H1 (cell line): ENCODE results near the gene ZSCAN12. TPM values are rescaled to one million over a fixed set of nuclear protein-coding genes. Genes with fewer than 3 reads are reported as not detected.

Experiments used
- ASH2L ChIP-seq: fragments of 200-600, 300-600 bp; sonication (generic); IDR thresholded peaks from one replicate; pipeline ENCODE4 v1.7.1; 2017; ENCODE audit warnings: low read length
- CBX5 ChIP-seq: fragments of 300-800, 300-1000 bp; sonication (generic); IDR thresholded peaks from 2 replicates; pipeline ENCODE4 v1.7.1; 2016; ENCODE audit warnings: antibody characterized with exemption, low read length, low read depth
- EZH2 ChIP-seq: fragments of 200-600 bp; sonication (generic); IDR thresholded peaks from 2 replicates; pipeline ENCODE4 v1.7.1; 2012; ENCODE audit warnings: low read depth, mild to moderate bottlenecking, moderate library complexity, low read length, inconsistent platforms; ENCODE audit not compliant: severe bottlenecking
- GTF2F1 ChIP-seq: IDR thresholded peaks from 2 replicates; pipeline ENCODE4 v1.6.1; 2012; ENCODE audit warnings: low read depth, low read length, improper control_type of control experiment, borderline replicate concordance
- HDAC2 ChIP-seq, 2 experiments: fragments of 300-600 bp in 1 of 2; sonication (generic) in 1 of 2; IDR thresholded peaks; 2 replicates each; pipeline ENCODE4 v1.6.1; 2011 to 2012; ENCODE audit warnings: low read depth in 2 of 2, low read length in 2 of 2, mild to moderate bottlenecking in 2 of 2, moderate library complexity in 2 of 2, borderline replicate concordance in 1 of 2, inconsistent platforms in 1 of 2
- HDAC6 ChIP-seq: IDR thresholded peaks from one replicate; pipeline ENCODE4 v1.7.1; 2012; ENCODE audit warnings: low read depth, mild to moderate bottlenecking, inconsistent platforms, low read length, moderate library complexity
- JUND ChIP-seq: IDR thresholded peaks from 2 replicates; pipeline ENCODE4 v1.6.1; 2011; ENCODE audit warnings: mild to moderate bottlenecking, improper control_type of control experiment, low read length
- KDM5A ChIP-seq: fragments of 200-600 bp; IDR thresholded peaks from 2 replicates; pipeline ENCODE4 v1.7.1; 2012; ENCODE audit warnings: mild to moderate bottlenecking, low read length, inconsistent platforms, mixed read lengths
- MAFK ChIP-seq: IDR thresholded peaks from 2 replicates; pipeline ENCODE4 v1.6.1; 2012; ENCODE audit warnings: low read depth, mild to moderate bottlenecking, improper control_type of control experiment, low read length
- PHF8 ChIP-seq: fragments of 200-600 bp; sonication (generic); conservative IDR thresholded peaks from 2 replicates; pipeline ENCODE4 v1.7.1; 2012; ENCODE audit warnings: low read depth, mild to moderate bottlenecking, inconsistent platforms, low read length, moderate library complexity
- POLR2A ChIP-seq, 2 experiments: IDR thresholded peaks; 1 replicate in 1 of 2; 2 replicates in 1 of 2; pipeline ENCODE4 v1.6.1; 2011; ENCODE audit warnings: low read depth in 2 of 2, low read length in 2 of 2, mild to moderate bottlenecking in 2 of 2; ENCODE audit errors: control extremely low read depth in 1 of 2
- POU5F1 ChIP-seq: IDR thresholded peaks from 2 replicates; pipeline ENCODE4 v1.6.1; 2011; ENCODE audit warnings: low read depth, mild to moderate bottlenecking, low read length, moderate library complexity
- RAD21 ChIP-seq, 2 experiments: IDR thresholded peaks in 1 of 2; conservative IDR thresholded peaks in 1 of 2; 2 replicates each; pipeline ENCODE4 v1.6.1; 2011; ENCODE audit warnings: low read depth in 2 of 2, low read length in 2 of 2, improper control_type of control experiment in 1 of 2, inconsistent platforms in 1 of 2, mild to moderate bottlenecking in 1 of 2, moderate library complexity in 1 of 2
- SIN3A ChIP-seq, 2 experiments: IDR thresholded peaks in 1 of 2; conservative IDR thresholded peaks in 1 of 2; 2 replicates each; pipeline ENCODE4 v1.6.1; 2011 to 2012; ENCODE audit warnings: low read length in 2 of 2, improper control_type of control experiment in 1 of 2, low read depth in 1 of 2, mild to moderate bottlenecking in 1 of 2
- SP1 ChIP-seq: IDR thresholded peaks from 2 replicates; pipeline ENCODE4 v1.6.1; 2011; ENCODE audit warnings: low read depth, low read length
- SRF ChIP-seq: IDR thresholded peaks from 2 replicates; pipeline ENCODE4 v1.6.1; 2011; ENCODE audit warnings: mild to moderate bottlenecking, low read depth, low read length, moderate library complexity
- TBP ChIP-seq: IDR thresholded peaks from 2 replicates; pipeline ENCODE4 v1.6.1; 2011; ENCODE audit warnings: low read depth, low read length, improper control_type of control experiment
- polyA plus RNA-seq, 7 experiments: library from polyadenylated mRNA; depleted of rRNA in 3 of 7; stranded (reverse) in 5 of 7; unstranded in 2 of 7; fragments of >200 nt in 5 of 7; fragments of 200-250 nt in 2 of 7; gene quantifications; 1 replicate in 5 of 7; 2 replicates in 1 of 7; 4 replicates in 1 of 7; pipeline versions ENCODE4 v1.2.1 to v1.2.3, GENCODE V29; 2011 to 2013; ENCODE audit warnings: missing spikeins in 2 of 7, mixed read lengths in 2 of 7
- total RNA-seq: library from RNA; stranded (reverse); fragmentation: NEBNext Ultra II Directional; extraction: Animal tissue kit (Norgen Biotek cat#: 25700); gene quantifications from 2 replicates; pipeline ENCODE4 v1.2.1, GENCODE V29; 2021
- TF ChIP-seq, protein P1 (sequence below): IDR thresholded peaks from 2 replicates; pipeline ENCODE4 v1.6.1; 2012; ENCODE audit warnings: inconsistent platforms
- TF ChIP-seq, protein P2 (sequence below): IDR thresholded peaks from 2 replicates; pipeline ENCODE4 v1.6.1; 2011; ENCODE audit warnings: low read length, improper control_type of control experiment
- TF ChIP-seq, protein P3 (sequence below): IDR thresholded peaks from 2 replicates; pipeline ENCODE4 v1.6.1; 2012; ENCODE audit warnings: inconsistent platforms
- TF ChIP-seq, protein P4 (sequence below): IDR thresholded peaks from 2 replicates; pipeline ENCODE4 v1.6.1; 2011; ENCODE audit warnings: low read depth, mild to moderate bottlenecking, low read length; ENCODE audit not compliant: insufficient read depth

ZSCAN12 gene
- total and polyA plus RNA-seq, 2 of the 8 experiments (the other 6 are each of a cell fraction or from before 2014, with no cell fraction given), result 2.2 to 9.6 TPM

DNA sequence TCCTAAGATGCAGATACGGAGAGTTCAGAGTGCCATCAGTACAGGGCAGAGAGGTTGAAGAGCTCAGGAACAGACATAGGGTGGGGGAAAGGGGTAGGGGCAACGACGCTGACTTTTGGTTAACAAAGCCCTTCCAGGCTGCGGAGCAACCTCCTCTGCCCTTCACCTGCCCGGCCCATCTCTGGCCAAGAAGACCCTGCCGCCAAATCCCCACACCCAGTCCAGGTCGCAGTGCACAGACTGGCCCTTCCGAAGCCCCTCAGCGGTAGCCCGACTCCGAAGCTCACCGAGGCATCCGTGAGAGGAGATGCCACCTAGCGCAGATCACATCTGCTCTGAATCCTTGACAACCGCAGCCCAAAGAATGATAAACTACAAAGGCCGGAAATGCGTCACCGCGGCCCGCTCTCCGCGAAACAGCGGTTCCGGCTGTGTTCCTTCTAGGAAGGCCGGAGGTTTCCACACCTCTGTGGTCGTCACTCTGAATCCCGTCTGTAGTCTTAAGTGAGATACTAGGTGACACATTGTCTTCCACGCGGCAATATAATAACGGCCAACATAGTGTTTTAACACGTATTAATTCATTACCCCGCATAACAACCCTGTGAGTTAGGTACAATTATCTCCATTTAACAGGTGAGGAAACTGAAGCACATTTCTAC is 43.7 kb upstream of the ZSCAN12 start, which contains the start of gene ZSCAN23 (continued):
- TF ChIP-seq POU5F1 (no peak), ASH2L (peak; percentile 88), SP1 (no peak), PHF8 (peak; percentile 93), GTF2F1 (no peak), CBX5 (no peak), TBP (peak; percentile 94), MAFK (no peak), EZH2 (no peak), POLR2A (IDR thresholded peaks at IDR 0.05; ENCODE audit: control extremely low read depth in 1 of 2, low read depth in 2 of 2, low read length in 2 of 2) (peak; percentile 95 to 97), JUND (no peak), HDAC6 (no peak), SIN3A (conservative IDR thresholded peaks at IDR 0.05 in 1 of 2, IDR thresholded peaks at IDR 0.05 in 1 of 2; ENCODE audit: low read depth in 1 of 2, low read length in 2 of 2) (peak in 1 of 2 experiments; percentile 91; a peak in 2 of 4 replicates), SRF (no peak), KDM5A (no peak), HDAC2 (IDR thresholded peaks at IDR 0.05; ENCODE audit: borderline replicate concordance in 1 of 2, low read depth in 2 of 2, low read length in 2 of 2) (no peak), RAD21 (IDR thresholded peaks at IDR 0.05 in 1 of 2, conservative IDR thresholded peaks at IDR 0.05 in 1 of 2; ENCODE audit: low read depth in 2 of 2, low read length in 2 of 2) (no peak)
- TF ChIP-seq, protein P1, sequence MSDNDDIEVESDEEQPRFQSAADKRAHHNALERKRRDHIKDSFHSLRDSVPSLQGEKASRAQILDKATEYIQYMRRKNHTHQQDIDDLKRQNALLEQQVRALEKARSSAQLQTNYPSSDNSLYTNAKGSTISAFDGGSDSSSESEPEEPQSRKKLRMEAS, result peak; percentile 26; the same call in 1 of the 2 replicates
- TF ChIP-seq, protein P2, sequence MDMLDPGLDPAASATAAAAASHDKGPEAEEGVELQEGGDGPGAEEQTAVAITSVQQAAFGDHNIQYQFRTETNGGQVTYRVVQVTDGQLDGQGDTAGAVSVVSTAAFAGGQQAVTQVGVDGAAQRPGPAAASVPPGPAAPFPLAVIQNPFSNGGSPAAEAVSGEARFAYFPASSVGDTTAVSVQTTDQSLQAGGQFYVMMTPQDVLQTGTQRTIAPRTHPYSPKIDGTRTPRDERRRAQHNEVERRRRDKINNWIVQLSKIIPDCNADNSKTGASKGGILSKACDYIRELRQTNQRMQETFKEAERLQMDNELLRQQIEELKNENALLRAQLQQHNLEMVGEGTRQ, result no peak
- TF ChIP-seq, protein P3, sequence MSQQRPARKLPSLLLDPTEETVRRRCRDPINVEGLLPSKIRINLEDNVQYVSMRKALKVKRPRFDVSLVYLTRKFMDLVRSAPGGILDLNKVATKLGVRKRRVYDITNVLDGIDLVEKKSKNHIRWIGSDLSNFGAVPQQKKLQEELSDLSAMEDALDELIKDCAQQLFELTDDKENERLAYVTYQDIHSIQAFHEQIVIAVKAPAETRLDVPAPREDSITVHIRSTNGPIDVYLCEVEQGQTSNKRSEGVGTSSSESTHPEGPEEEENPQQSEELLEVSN, result peak; percentile 33
- TF ChIP-seq, protein P4, sequence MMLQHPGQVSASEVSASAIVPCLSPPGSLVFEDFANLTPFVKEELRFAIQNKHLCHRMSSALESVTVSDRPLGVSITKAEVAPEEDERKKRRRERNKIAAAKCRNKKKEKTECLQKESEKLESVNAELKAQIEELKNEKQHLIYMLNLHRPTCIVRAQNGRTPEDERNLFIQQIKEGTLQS, result no peak
